Tibial nerve (tissue), 4 donors: ENCODE results near the gene GRIK5. TPM values are rescaled to one million over a fixed set of nuclear protein-coding genes. Genes with fewer than 3 reads are reported as not detected.
A peak's percentile ranks its signal among the peaks of the same experiment; 100 is the strongest.
"Not testable (repeated sequence)": the region's sequence is repeated elsewhere in the genome, so short reads cannot be mapped to it uniquely, and the experiment has no call there.

Experiments
- DNase-seq, 2 donors: peaks; one replicate each; pipeline ENCODE4 v3.0.0-alpha.2; 2019; ENCODE audit warnings: low spot score in 2 of 2
- H3K27ac ChIP-seq, 4 donors: fragments of 200-600 bp; sonication (generic) in 3 of 4; one replicate each; pipeline ENCODE4 v1.5.1; 2017 to 2019; ENCODE audit warnings: mild to moderate bottlenecking in 1 of 4
- H3K27me3 ChIP-seq, 2 donors: fragments of 200-600 bp; sonication (generic) in 1 of 2; one replicate each; pipeline versions ENCODE4 v1.5.1 to v1.6.0; 2017 to 2019
- H3K36me3 ChIP-seq, 3 donors: fragments of 200-600 bp; sonication (generic); one replicate each; pipeline ENCODE4 v1.5.1; 2018 to 2019
- H3K4me1 ChIP-seq, 4 donors: fragments of 200-600 bp; sonication (generic) in 3 of 4; one replicate each; pipeline ENCODE4 v1.5.1; 2017 to 2019
- H3K4me3 ChIP-seq, 4 donors: fragments of 200-600 bp; sonication (generic) in 3 of 4; one replicate each; pipeline ENCODE4 v1.5.1; 2017 to 2019; ENCODE audit warnings: mild to moderate bottlenecking in 1 of 4, moderate library complexity in 1 of 4
- H3K9me3 ChIP-seq, 4 donors: fragments of 200-600 bp; sonication (generic) in 3 of 4; one replicate each; pipeline ENCODE4 v1.5.1; 2017 to 2019
- EP300 ChIP-seq, 2 donors: sonication (generic); formaldehyde crosslinking; IDR thresholded peaks; one replicate each; pipeline ENCODE4 v1.6.1; 2017; ENCODE audit warnings: antibody characterized with exemption in 2 of 2, mild to moderate bottlenecking in 1 of 2
- POLR2A ChIP-seq, 2 donors: fragments of 450-650 bp; IDR thresholded peaks; one replicate each; pipeline ENCODE4 v1.6.1; 2017; ENCODE audit warnings: antibody characterized with exemption in 2 of 2, mild to moderate bottlenecking in 2 of 2, moderate library complexity in 2 of 2
- WGBS, 2 donors: methylation state at CpG; one replicate each; pipeline ENCODE4 v1.1.5; 2018; 5-methylcytosine and 5-hydroxymethylcytosine counted together
- total RNA-seq, 4 donors: library from RNA; depleted of rRNA; stranded (reverse); fragments of >200 nt; gene quantifications; one replicate each; pipeline ENCODE4 v1.1.0, GENCODE V29; 2016
- TF ChIP-seq, protein P1 (sequence below), 5 experiments: fragments of 200-600 bp in 3 of 5; fragments of 450-650 bp in 2 of 5; sonication (generic) in 3 of 5; IDR thresholded peaks; one replicate each; pipeline ENCODE4 v1.5.1; 2016 to 2019; ENCODE audit warnings: antibody characterized with exemption in 5 of 5, mild to moderate bottlenecking in 3 of 5, moderate library complexity in 2 of 5

GRIK5 gene
- total RNA-seq, 4 donors from 2014 or later: 2.4 to 12.0 (median 3.2) TPM

DNA sequence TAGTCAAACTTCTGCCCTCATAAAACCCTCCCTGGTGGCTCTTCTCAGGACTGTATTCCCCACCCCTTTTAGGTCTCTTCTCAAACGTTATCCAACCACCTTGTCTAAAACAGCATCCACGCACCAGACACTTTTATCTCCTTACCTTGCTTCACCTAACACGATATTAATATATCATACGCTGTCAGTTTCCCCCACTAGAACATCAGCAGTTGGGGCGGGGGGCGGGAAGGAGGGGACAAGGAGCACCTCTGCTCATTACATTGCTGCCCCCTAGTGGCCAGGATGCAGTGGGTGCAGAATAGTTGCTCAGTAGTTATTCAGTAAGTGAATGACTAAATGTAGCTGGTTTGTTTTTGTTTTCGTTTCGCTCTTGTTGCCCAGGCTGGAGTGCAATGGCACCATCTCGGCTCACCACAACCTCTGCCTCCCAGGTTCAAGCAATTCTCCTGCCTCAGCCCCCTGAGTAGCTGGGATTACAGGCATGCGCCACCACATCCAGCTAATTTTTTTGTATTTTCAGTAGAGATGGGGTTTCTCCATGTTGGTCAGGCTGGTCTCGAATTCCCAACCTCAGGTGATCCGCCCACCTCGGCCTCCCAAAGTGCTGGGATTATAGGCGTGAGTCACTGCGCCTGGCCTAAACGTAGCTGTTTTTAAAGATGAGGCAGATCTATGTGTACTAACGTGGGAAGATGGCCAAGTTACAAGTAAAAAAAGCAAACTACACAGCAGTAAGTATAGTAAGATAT lies 35.2 kb downstream of the GRIK5 start:
- WGBS, 2 donors: 47 to 53% methylated on average over 17 of the region's 17 CpGs
- TF ChIP-seq, protein P1, sequence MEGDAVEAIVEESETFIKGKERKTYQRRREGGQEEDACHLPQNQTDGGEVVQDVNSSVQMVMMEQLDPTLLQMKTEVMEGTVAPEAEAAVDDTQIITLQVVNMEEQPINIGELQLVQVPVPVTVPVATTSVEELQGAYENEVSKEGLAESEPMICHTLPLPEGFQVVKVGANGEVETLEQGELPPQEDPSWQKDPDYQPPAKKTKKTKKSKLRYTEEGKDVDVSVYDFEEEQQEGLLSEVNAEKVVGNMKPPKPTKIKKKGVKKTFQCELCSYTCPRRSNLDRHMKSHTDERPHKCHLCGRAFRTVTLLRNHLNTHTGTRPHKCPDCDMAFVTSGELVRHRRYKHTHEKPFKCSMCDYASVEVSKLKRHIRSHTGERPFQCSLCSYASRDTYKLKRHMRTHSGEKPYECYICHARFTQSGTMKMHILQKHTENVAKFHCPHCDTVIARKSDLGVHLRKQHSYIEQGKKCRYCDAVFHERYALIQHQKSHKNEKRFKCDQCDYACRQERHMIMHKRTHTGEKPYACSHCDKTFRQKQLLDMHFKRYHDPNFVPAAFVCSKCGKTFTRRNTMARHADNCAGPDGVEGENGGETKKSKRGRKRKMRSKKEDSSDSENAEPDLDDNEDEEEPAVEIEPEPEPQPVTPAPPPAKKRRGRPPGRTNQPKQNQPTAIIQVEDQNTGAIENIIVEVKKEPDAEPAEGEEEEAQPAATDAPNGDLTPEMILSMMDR (IDR thresholded peaks at IDR 0.05): peak; percentile 41 to 74 (median 68)

DNA sequence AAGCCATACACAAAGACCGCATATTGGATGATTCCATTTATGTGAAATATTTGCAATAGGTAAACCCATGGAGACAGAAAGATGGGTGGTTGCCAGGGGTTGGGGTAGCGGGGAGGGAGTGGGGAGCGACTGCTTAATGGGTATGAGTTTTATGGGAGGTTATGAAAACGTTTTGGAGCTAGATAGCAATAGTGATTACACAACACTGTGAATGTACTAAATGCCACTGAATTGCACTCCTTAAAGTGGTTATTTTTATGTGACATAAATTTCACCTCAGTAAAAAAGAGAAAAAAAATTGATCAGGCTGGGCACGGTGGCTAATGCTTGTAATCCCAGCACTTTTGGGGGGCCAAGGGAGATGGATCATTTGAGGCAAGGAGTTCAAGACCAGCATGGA lies 36.6 kb downstream of the GRIK5 start:
- TF ChIP-seq EP300 (IDR thresholded peaks at IDR 0.05): no peak
- TF ChIP-seq POLR2A (IDR thresholded peaks at IDR 0.05): no peak
- TF ChIP-seq, protein P1 (IDR thresholded peaks at IDR 0.05): no peak
- H3K4me1 ChIP-seq: no peaks in the 10 kb centered on the region
- H3K9me3 ChIP-seq: no peaks in the 10 kb centered on the region
- 51 to 63% methylated on average over 5 of the region's 5 CpGs for WGBS, 2 donors
- no peak overlapping the region for H3K4me3 ChIP-seq
- no peaks in the 10 kb centered on the region for H3K27me3 ChIP-seq
- DNase-seq: no peak
- H3K27ac ChIP-seq: no peak overlapping the region
- H3K36me3 ChIP-seq: peaks cover 0 to 5% (median 0%) of the 10 kb centered on the region in 3 donors

More for the DNA sequence above, 35.2 kb downstream of the GRIK5 start:
- peaks cover 0 to 10% (median 0%) of the 10 kb centered on the region in 3 donors for H3K36me3 ChIP-seq
- H3K27me3 ChIP-seq, H3K27ac ChIP-seq, H3K4me1 ChIP-seq, H3K9me3 ChIP-seq, H3K4me3 ChIP-seq: not testable (repeated sequence)
- peak in 1 of 2 donors; percentile 11 for DNase-seq

DNA sequence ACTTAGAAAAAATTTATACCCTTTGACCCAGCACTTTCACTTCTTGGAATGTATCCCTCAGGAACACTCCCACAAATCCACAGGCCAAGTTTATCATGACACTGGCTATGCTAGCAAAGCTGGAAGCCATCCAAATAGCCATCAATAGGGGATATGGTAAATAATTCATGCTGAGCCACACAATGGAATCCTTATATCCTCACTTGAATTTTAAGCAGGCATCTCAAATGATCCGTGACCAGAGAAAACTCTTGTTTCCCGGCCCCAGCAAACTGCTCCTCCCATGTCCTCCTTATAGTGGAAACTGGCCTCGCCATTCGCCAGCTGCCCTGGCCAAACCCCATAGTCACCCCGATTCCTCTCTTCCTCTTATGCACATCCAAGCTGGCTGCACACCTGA lies 37.6 kb downstream of the GRIK5 start:
- Histone ChIP-seq H3K4me1 (no peaks in the 10 kb centered on the region), H3K27me3 (no peaks in the 10 kb centered on the region), H3K27ac (no peak overlapping the region), H3K9me3 (no peaks in the 10 kb centered on the region), H3K4me3 (no peak overlapping the region), H3K36me3 (no peaks in the 10 kb centered on the region)
- DNase-seq: no peak
- WGBS, 2 donors: 34 to 41% methylated on average over 5 of the region's 5 CpGs
- TF ChIP-seq POLR2A (IDR thresholded peaks at IDR 0.05) (no peak), EP300 (IDR thresholded peaks at IDR 0.05) (no peak)
- TF ChIP-seq, protein P1 (IDR thresholded peaks at IDR 0.05): no peak

DNA sequence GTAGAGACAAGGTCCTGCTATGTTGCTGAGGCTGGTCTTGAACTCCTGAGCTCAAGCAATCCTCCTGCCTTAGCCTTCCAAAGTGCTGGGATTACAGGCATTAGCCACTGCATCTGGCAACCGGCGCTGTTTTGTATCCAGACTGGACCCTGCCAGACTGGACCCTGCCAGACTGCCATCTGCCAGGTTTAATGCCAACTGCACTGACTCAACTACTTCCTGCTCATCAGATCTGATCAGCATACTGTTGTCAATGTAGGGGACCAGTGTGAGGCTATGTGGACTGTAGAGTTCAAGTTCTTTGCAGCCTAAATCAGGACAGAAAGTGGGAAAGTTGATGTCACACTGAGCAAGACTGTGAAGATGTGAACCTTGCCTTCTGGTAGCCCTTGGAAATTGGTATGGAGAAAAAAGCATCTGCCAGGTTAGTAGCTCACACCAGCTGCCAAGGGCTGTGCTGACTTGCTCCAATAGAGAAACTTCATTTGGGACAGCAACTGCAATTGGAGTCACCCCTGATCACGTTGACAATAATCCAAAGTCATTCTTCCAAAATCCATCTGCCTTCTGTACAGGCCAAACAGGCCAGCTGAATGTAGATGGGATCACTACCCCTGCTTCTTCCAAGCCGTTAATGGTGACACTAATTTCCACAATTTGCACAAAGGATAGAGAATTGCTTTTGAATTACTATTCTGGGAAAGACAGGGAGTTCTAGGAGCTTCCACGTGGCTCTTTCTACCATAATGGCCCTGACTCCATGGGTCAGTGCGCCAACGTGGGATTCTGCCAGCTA lies 39.2 kb downstream of the GRIK5 start:
- Histone ChIP-seq H3K9me3 (no peaks in the 10 kb centered on the region), H3K27me3 (no peaks in the 10 kb centered on the region), H3K4me3 (no peak overlapping the region), H3K4me1 (no peaks in the 10 kb centered on the region), H3K36me3 (no peaks in the 10 kb centered on the region), H3K27ac (no peak overlapping the region)
- TF ChIP-seq, protein P1 (IDR thresholded peaks at IDR 0.05): no peak
- WGBS, 2 donors: 84 to 85% methylated on average over 7 of the region's 7 CpGs
- no peak for DNase-seq
